NCI-H510A treated with DMSO at 0.1 percent for 48 hours (cell line): Measurements from ENCODE around the gene ZNF608.

Experiments
- DNase-seq: peaks from one replicate; lab custom pipeline; 2025; lab: John Stamatoyannopoulos, UW

ZNF608 gene

GRCh38 chr5:124736805-124737188 is 9.6 kb downstream of the ZNF608 start:
- DNase-seq = no peak

- DNase-seq = no peak
These were observed 10.2 kb downstream of the ZNF608 start for GRCh38 chr5:124736082-124736804.

GRCh38 chr5:124735169-124735858 is 11.1 kb downstream of the ZNF608 start:
- DNase-seq = peak; percentile 45

GRCh38 chr5:124734574-124735168 is 11.8 kb downstream of the ZNF608 start:
- DNase-seq = no peak

- no peak for DNase-seq
These were observed 13.1 kb downstream of the ZNF608 start for GRCh38 chr5:124733329-124733650.

- DNase-seq = no peak
These were observed 13.8 kb downstream of the ZNF608 start for GRCh38 chr5:124732428-124733328.

- no peak for DNase-seq
These were observed 16.1 kb downstream of the ZNF608 start for GRCh38 chr5:124730381-124730780.

- DNase-seq = no peak
These were observed 16.6 kb downstream of the ZNF608 start for GRCh38 chr5:124729720-124730359.

GRCh38 chr5:124728968-124729332 is 17.5 kb downstream of the ZNF608 start:
- DNase-seq = no peak

GRCh38 chr5:124728331-124728967 is 18.0 kb downstream of the ZNF608 start:
- no peak for DNase-seq

- DNase-seq = no peak
These were observed 19.6 kb downstream of the ZNF608 start for GRCh38 chr5:124726631-124727362.

- DNase-seq = no peak
These were observed 20.7 kb downstream of the ZNF608 start for GRCh38 chr5:124725622-124726258.

- DNase-seq = no peak
These were observed 21.4 kb downstream of the ZNF608 start for GRCh38 chr5:124725040-124725434.

GRCh38 chr5:124724357-124725039 is 21.9 kb downstream of the ZNF608 start:
- DNase-seq = no peak

- DNase-seq = no peak
These were observed 25.2 kb downstream of the ZNF608 start for GRCh38 chr5:124721229-124721735.

GRCh38 chr5:124720593-124720992 is 25.8 kb downstream of the ZNF608 start:
- DNase-seq = no peak

- no peak for DNase-seq
These were observed 27.1 kb downstream of the ZNF608 start for GRCh38 chr5:124719113-124719967.

GRCh38 chr5:124718380-124718789 is 28.1 kb downstream of the ZNF608 start:
- DNase-seq = peak; percentile 29
